HG03457 (cell line): ENCODE results near the gene SHISA4.
"Not testable (repeated sequence)": the region's sequence is repeated elsewhere in the genome, so short reads cannot be mapped to it uniquely, and the experiment has no call there.

Source experiments
- ATAC-seq: cut with Tn5 transposase; IDR thresholded peaks from one replicate; pipeline ENCODE4 v1.9.1; 2021; ENCODE audit warnings: moderate number of reproducible peaks; ENCODE audit not compliant: unreplicated experiment

The SHISA4 gene

DNA sequence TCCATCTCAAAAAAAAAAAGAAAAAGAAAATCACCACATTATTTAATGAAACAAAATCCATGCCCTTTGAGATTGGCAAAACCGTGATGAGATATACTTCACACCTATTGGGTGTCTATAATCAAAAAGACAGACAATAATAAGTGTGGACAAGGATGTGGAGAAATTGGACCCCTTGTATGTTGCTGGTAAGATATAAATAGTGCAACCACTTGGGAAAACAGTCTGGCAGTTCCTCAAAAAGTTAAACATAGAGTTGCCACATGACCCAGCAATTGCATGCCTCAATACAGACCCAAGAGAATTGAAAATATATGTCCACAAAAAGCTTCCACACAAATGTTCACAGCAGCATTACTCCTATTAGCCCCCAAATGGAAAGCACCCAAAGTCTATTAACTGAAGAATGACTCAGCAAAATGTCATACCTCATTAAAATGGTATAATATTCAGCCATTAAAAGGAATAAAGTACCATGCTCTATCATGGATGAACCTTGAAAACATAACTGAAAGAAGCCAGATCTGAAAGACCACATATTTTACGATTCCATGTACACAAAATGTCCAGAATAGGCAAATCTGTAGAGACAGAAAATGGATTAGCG lies 33.4 kb downstream of the SHISA4 start:
- ATAC-seq, result no peak

DNA sequence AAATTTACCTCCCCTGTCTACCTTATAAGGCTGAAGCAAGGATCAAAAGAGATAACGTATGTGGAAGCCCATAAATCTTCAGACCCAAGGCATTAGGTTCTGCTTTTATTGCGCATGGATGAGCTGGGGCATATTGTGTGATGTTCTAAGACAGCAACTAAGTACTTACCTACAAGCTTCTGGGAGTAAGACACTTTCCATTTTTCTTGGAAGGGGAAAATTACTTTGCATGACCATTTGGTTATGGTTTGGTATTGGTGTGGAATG lies 36.5 kb downstream of the SHISA4 start:
- no peak for ATAC-seq

DNA sequence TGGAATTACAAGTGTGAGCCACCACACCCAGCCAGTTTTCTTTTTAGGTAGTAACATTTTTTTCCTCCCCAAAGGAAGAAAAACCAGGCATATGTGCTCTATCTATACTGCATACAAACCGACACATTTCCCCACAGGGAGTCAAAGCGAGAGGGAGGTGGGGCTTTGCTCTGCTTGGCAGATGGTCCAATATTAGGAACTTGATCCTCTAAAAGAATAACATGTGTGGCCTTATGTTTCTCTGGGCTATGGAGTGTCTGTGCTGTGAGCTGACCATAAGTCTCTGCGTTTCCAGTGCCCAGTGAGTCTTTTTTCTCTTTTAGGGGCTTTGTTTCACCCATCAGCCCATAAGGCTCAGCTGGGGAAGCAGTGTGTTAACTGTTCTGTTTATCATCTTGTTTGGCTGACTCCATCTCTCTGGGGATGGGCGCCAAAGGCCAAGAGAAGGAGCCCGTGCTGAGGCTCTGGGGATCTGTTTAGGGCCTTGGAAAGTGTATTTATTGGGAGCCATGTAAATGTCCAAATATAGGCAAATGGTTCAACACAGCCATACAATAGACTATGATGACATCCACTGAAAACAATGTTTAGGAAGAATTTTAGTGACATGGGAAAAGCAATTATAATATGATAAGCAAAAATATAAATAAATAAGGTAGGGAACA lies 37.4 kb downstream of the SHISA4 start:
- no peak for ATAC-seq

DNA sequence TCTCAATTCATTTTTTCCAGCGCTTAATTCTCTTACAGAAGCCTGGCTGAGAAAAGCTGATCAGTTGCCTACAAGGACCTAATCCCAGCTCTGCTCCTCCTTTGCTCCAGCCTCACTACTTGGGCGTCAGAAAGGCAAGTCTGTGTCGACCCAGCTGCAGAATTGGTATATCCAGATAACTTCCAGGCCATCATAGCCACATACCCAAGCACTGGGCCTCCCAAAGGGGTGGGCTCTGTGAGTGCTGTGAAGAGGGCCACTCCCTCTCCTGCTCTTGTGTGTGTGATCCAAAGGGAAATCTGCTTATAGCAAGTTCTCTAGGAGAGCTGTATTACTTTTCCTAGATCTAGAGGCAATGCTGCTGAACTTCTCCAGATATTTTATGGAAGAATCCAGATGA lies 39.6 kb downstream of the SHISA4 start:
- no peak for ATAC-seq

DNA sequence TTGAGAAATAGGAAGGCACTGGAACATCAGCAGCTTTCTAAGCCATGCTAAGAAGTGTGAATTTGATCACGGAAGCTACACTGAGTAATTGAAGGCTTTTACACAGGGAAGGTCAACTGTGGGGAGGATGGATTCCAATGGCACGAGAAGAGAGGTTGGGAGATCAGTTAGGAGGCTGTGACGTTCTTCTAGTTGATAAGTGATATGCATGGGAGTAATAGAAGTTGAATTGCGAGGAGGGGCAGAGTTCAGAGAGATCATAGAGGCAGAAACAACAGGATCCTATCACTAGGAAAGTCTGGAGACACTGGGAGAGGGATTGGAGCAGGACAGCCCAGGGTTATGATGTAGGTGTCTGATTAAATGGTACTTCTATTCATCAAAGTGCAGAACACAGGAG lies 41.4 kb downstream of the SHISA4 start:
- no peak for ATAC-seq

DNA sequence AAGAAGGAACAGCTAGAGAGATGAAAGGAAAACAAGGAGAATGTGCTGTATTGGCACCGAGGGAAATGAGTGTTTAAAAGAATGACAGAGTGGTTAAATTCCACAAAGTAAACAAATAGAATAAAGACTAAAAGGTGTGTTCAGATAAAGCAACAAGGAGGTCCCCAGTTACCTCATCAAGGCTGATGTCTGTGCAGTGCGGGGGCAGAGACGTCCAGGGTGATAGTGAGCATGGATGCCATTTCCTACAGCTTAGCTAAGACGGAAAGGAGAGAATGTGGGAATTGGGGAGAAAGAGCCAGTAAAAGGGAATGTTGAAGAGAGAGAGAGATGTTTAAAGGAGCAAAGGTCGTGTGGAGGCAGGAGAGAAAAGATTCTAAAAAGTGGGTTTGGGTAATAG lies 42.1 kb downstream of the SHISA4 start:
- ATAC-seq, result no peak

DNA sequence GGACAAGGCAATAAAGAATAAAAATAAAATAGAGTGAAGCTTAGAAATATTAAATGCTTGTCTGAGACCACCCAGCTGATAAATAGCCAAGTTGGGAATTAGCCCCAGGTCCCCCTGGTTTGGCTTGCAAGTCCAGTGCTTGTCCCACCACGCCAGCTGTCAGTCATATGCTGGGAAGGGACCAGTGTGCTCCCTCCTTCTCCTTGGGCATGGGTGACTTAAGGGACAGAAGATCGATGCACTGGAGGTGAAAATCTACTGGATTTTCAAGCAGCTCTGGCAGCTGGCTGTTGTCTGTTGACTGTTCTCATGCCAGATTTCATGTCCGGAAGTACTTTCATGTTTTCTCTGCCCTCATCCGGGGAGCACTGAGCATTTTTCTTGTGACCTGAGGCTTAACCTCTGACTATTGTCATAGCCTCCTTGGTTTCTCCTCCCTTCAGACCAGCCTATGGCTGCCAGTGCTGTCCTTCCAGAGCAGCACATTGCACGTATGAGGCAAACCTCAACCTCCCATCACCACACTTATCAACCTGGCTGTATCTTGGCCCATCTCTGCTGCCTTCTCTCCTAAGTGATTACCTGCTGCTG lies 45.2 kb downstream of the SHISA4 start:
- no peak for ATAC-seq

DNA sequence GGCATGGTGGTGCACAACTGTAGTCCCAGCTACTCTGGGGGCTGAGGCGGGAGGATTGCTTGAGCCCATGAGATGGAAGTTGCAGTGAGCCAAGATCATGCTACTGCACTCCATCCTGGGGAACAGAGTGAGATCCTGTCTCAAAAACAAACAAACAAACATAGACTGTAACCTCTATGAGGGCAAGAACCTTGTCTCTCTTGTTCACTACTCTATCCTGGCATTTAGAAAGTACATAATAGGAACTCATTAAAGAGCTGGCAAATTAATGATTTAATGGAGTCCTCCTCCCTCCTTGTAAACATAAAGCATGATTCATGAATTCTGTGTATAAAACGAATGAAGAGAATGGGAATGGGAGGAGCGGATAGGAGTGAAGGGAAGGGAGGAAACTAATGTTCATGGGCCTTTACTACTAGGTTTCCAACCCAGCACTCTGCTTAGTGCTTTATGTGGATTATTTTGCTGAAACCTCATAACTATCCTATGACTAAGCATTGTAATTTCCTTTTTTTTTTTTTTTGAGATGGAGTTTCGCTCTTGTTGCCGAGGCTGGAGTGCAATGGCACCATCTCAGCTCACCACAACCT lies 49.0 kb downstream of the SHISA4 start:
- ATAC-seq, result no peak

DNA sequence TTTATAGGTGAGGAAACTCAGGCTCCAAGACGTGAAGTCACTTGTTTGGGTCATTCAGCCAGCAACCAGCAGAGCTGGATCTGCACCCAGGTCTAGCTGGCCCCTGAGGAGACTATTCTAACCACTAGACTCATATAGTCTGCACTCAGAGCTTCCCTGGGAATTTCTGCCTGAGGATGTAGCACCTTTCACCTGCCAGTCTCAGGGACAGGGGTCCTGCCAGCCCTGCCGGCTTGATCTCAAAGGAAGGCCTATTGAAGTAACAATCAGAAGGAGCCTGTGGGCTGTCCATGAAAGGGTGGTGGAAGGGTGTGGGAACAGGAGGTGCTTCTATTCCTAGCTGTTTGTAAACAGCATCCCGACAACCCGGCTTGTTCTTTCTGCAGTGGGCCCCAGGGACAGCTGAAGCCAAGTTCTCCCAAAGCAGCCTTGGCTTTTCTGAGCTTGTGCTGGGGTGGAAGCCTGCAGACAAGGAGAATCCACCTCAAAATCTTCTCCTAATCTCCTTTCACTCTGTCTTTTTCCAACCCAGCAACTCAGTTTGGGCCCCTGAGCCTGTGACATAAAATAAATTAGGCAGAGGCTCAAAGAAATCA lies 49.8 kb downstream of the SHISA4 start:
- no peak for ATAC-seq

DNA sequence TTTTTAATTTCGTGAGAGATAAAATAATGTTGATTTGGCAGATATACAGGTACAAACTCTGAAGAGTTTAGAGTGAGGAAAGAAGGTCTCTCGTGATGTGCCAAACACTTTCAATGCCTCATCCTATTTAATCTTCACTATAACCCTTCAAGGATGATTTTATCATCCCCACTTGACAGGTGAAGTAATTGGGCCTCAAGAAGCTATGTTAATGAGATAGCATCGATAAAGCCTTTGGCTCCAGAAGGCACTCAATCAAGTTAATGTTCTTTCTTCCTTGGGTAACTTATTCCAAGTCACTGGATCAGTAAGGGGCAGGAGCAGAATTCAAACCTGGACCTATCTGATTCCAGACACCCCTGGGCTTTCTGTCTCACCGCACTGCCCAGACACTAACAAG lies 50.5 kb downstream of the SHISA4 start:
- no peak for ATAC-seq

DNA sequence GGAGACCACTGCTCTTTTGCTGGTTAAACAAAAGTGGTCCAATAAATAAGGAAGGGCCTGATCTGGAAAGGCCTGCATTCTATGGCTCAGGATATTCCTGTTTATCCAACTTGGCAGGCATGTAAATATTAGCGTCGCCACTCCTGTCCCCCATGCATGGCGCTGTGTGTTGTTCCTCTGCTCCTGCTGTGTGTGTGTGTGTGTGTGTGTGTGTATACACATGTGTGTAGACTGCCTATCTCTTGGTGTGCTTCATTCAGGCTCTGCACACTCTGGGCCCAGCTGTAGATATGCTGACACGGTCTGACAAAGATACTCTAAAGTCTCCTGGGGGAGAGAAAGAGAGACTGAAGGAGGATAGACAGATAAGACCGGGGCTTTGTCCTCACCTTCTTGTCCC lies 50.9 kb downstream of the SHISA4 start:
- no peak for ATAC-seq

DNA sequence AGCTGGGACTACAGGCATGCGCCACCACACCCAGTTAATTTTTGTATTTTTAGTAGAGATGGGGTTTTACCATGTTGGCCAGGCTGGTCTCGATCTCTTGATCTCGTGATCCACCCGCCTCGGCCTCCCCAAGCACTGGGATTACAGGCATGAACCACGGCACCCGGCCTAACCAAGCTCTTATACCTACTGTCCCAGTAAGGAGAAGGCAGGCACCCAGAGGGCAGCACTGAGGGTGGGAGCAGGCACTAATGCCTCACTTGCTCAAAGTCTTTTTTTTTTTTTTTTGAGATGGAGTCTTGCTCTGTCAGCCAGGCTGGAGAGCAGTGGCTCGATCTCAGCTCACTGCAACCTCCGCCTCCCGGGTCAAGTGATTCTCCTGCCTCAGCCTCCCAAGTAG lies 51.6 kb downstream of the SHISA4 start:
- ATAC-seq, result not testable (repeated sequence)

DNA sequence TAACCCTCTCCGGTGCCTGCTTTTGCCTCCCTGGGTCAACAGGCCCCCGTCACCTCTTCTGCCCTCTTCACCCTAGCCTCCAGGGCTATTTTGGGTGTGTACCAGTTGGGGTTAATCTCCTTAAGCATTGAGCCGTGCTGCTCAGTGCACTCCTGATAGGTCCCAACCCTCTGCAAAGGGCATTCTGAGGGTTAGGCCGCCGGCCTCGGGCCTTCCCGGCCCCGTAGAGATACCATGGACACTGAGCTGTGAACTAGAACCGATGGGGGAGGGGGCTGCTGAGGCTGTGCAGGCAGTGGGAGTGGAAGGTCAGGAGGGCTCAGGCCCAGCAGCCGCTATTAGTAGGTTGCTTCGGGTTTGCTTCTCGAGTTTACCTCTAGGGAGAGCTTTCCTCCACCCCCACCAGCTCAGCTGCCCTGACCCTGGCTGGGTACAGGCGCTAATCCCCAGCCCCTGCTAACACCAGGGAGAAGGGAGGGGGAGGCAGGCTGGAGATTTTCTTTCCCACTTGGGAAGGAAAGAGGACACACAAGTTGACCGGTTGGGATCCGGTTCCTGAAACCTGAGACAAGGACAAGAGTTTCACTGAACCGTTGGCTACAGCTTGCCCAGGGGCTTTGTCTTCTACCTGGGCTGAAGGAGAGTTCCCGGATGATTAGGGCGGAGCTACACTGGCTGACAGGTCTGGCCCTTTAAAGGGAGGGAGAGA lies 52.9 kb downstream of the SHISA4 start:
- no peak for ATAC-seq

DNA sequence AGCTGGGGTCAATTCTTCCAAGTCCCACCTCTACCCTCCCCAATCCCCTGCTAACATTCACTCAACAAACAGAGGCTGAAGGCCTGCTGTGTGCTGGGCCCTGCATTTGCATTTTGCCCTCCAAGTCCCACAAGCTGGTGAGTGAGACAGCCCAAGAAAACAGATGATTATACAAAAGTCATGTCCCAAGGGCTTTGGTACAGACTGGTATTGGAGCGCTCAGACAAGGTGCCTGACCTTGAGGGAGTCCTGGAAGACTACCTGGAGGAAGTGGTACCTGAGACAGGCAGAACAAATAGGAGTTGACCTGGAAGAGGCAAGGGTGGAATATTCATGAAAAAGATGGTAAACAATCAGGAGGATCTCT lies 53.4 kb downstream of the SHISA4 start:
- ATAC-seq, result no peak
